ENCODE results near the gene SLX4. TPM values are rescaled to one million over a fixed set of nuclear protein-coding genes. Genes with fewer than 3 reads are reported as not detected.
"Not testable (repeated sequence)": the region's sequence is repeated elsewhere in the genome, so short reads cannot be mapped to it uniquely, and the experiment has no call there.

The SLX4 gene
- polyA plus RNA-seq, 4 donors: 4.6 to 5.5 (median 5.2) TPM

DNA sequence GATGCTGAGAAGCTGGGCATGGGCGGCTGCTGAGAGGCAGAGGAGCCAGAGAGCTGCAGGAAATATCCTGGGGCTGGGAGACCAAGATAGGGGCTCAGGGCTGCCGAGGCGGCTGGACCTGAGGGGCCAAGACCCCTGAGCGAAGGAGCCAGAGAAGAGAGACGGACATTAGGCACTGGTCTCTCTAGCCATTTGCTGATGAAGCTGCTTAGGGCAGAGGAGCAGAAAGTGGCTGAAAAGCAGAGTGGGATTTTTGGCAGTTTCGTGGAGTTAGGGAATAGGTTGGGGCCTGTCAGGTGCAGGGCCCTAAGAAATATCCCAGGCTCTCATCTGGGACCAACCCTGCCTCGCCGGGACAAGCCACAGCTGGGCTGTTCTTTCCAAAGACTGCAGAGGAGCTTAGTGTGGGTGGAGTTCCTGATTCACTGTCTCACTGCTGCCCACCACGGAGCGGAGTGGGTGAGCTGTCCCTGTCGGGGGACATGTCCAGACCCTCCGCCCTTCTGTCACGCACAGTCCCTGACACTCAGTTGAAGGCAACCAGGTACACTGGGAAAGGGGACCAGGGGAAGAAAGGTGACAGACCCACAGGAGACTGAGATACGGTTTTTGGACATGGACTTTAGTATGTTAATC is 31.8 kb upstream of the SLX4 start:
- DNase-seq (ENCODE audit: low read depth in 4 of 4, low spot score in 3 of 4): no peak

DNA sequence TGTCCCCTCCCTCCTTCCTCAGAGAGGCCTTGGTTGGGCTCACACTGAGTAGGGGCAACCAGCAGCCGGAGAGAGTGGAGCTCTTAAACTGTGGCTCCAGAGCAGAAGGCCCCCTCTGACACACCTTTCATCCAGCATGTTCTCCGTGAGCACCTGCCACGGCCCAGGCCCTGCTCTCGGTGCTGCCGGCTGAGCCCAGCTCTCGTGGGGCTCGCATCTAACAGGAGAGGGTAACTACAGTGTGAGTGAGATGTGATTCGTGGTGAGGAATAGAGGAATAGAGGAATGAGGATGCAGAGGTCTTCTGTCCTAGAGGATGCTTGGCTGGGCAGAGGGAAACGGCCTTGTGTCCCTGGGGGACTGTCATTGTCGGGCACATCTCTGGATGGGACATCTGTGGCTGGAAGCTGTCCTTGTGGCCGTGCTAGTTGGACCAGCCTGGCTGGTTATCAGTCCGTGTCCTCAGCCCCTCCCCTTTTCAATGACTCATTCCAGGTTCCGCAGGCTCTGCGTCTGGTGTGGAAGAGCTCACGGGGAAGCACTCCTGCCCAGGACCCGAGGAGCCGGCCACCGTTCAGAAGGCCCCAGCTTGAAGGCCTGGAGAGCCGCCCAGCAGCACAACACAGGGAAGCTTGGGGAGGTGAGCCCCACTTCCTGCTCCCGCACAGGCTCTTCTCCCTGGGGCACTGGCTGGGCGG is 31.1 kb upstream of the SLX4 start:
- DNase-seq (ENCODE audit: low read depth in 4 of 4, low spot score in 3 of 4): no peak

DNA sequence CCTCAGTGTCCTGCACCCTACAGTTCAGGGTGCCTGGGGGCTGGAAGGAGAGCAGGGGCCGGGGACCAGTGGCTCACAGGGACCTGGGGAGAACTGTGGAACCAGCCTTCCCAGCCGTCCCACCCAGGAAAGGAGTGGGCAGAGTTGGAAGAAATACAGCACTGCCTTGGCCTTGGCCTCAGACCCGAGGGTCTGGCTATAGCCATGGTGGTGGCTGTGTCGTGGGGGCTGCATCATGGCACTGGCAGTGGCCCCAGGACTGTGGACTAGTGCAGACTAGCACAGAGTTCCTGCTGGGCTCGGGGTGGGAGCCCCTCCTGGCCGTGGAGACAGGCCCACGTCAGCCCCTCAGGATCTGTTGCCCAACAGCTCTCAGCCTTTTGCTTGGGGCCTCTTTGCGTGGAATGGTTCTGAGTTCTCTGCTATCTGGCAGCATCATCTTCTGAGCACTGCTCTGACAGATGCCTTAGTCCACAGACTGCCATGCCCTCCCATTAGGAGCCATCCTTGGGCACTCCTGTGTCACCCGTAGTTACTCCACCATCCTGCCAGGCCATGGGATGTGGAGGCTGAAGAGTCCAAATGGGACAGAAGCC is 30.5 kb upstream of the SLX4 start:
- no peak for DNase-seq (ENCODE audit: low read depth in 4 of 4, low spot score in 3 of 4)

DNA sequence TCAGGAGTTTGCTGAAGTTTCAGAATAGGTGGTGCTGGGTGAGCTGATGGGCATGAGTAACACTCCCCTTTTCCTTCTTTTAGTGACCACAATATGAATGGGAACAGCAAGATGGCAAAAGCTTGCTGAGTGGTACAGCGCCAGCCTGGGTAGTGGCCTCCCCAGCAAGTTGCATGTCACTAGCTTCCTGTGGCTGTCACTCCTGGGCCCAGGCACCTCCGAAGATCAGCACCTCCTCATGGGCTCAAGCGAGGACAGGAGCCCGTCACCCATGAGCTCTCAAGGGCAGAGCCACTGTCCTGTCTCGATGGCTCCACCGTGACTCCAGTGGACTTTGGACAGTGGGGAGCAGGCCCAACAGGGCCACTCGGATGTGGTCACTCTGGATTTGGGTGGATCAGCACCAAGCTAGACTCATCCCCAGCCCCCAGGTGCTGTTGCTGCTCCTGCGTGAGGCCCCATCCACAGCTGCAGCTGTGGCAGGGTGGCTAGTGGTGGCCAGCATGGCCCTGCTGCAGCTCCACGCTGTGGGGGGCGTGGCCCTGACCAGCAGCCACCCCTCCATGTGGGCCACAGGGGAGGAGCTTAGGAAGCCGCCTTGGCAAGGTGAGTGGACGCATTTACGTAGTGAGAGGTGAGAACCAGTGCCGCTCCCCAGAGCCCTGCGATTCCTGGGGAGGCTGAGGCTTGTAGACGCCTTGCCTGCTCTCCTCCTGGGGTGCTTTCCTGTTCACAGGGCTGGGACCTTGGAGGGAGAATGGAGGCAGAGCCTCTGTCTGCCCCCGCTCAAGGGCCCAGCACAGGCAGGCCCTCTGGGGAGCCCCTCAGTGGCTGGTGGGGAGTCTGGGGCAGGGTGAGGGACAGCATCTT is 29.5 kb upstream of the SLX4 start:
- DNase-seq (ENCODE audit: low read depth in 4 of 4, low spot score in 3 of 4): no peak

DNA sequence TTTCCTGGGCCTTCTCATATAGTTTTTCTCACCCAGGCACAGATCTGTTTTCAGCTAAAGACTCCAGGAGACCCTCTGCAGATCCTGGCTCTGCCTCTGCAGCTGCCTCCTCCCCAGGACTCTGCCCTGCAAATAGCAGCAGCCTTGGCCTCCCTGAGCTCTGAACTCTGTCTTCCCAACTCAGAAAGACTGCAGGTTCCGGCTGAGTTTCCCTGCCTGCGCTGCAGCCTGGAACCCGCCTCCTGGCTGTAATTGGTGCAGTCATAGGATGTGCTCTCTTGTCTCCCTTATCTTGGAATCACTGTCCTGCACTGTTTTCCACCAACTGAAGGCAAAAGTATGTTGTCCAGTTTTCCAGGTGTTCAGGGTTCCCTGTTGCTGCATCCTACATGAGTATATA is 28.8 kb upstream of the SLX4 start:
- no peak for DNase-seq (ENCODE audit: low read depth in 4 of 4, low spot score in 3 of 4)

DNA sequence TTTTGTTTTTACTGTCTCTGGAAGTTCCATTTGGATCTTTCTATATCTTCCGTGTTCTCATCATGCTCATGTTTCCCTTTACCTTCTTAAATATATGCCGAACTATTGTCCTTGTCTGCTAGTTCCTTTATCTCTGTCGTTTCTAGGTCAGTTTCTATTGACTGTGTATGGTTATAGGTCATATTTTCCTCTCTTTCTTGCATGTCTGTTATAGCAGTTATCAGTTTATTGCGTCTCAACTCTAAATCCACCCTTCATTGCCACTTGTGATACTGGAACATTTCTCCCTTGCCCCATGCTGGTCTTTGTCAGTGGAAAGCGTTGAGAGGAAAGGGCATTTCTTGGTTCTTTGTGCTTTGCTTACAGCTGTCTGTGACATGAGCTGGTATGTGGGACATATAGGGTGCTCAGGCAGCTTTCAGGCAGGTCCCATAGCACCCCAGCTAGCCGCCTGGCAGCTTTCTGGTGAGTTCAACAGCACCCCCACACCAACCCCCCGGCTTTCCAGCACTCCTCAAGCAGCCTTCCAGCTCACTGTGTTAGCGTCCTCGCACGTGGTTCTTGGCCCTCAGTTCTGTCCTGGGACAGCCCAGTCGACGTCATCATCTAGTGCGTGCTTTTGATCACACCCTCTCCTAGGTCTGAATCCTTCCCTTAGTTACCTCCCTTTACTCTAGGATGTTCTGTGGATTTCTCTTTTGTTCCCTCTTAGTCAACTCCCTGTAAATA is 27.7 kb upstream of the SLX4 start:
- DNase-seq (ENCODE audit: low read depth in 4 of 4, low spot score in 3 of 4): no peak

DNA sequence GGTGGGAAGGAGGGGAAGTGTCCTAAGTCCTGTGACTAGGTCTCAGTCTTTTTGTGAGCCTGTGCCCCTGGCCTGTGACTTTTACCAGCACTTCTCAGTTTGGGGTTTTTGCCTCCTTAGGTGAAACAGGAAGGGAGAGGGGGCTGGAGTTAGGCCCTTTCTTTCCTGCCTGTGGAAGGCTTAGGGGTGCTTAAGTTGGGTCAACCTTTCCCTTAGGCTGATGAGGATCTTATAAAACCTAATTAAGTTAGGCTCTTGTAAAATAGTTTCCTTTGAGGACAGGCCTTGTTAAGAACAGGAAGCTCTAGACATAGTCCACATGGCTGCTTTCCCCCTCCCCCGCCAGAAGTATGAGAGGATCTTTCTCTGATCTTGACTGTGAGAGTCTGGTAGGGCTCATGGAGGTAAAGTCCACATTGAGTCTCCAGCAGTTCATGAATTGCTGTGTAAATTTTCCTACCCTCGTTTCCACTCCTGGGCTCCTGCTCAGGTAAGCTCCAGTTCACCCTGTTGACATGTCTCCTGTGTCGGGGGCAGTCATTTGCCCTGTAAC is 26.0 kb upstream of the SLX4 start:
- peak in 1 of 4 donors; percentile 22 for DNase-seq (ENCODE audit: low read depth in 4 of 4, low spot score in 3 of 4)

DNA sequence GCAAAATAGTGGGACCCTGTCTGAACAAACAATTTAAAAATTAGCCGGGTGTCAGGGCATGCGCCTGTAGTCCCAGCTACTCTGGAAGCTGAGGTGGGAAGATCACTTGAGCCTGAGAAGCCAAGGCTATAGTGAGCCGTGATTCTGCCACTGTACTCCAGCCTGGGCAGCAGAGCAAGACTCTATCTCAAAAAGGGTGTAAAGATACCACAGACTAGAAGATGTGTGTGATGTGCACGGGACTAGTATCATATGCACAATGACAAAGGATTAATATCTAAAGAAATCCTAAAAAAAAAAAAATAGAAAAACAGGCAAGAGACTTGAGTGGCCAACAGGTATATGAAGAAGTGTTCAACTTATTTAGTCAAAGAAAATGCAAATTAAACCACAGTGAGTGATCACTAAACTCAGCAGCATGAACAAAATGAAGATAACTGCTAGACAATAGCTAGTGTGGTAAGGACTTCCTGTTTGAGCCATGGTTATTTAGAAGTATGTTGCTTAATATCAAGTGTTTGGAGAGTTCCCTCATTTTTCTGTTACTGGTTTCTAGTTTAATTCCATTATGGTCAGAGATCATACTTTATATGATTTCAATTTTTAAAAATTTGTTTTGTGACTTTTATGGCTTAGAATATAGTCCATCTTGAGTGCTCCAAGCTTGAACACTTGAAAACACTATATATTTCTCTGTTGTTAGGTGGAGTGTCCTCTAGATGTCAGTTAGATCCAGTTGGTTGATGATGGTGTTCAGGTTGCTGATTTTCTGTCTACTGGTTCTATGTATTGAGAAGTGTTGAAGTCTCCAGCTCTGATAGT is 14.7 kb upstream of the SLX4 start:
- DNase-seq (ENCODE audit: low read depth in 4 of 4, low spot score in 3 of 4): no peak

DNA sequence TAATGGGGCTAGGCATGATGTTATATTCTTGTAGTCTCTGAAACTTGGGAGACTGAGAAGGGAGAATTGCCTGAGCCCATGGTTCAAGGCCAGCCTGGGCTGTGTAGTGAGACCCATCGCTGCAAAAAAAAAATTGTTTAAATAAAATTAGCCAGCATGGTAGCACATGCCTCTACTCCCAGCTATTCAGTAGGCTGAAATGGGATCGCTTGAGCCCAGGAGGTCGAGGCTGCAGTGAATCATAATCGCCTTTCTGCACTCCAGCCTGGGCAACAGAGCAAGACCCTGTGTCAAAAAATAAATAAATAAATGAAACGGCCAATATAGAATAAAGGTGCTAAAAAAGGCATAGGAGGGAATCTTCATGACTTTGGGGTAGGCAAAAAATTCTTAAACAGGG is 13.9 kb upstream of the SLX4 start:
- DNase-seq (ENCODE audit: low read depth in 4 of 4, low spot score in 3 of 4): no peak

DNA sequence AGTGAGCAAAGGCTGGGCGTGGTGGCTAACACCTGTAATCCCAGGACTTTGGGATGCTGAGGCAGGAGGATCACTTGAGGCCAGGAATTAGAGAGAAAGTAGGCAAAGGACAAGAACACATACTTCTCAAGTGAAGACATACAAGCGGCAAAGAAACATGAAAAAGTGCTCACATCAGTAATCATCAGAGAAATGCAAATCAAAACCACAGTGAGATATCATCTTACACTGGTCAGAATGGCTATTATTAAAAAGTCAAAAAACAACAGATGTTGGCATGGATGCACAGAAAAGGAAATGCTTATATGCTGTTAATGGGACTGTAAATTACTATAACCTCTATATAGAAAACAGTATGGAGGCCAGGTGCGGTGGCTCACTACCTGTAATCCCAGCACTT is 12.2 kb upstream of the SLX4 start:
- DNase-seq (ENCODE audit: low read depth in 4 of 4, low spot score in 3 of 4): no peak

DNA sequence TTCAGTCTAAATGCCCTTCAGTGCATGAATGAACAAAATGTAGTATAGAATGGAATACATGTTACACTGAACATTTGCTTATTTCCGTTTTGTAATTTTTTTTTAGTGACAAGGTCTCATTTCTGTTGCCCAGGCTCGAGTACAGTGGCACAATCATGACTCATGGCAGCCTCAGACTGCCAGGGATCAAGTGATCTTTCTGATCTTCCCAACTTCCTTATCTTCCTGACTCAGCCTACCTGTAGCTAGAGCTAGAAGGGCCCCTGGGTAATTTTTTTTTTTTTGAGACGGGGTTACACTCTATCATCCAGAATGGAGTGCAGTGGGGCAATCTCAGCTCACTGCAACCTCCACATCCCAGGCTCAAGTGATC is 7.3 kb upstream of the SLX4 start:
- no peak for DNase-seq (ENCODE audit: low read depth in 4 of 4, low spot score in 3 of 4)

DNA sequence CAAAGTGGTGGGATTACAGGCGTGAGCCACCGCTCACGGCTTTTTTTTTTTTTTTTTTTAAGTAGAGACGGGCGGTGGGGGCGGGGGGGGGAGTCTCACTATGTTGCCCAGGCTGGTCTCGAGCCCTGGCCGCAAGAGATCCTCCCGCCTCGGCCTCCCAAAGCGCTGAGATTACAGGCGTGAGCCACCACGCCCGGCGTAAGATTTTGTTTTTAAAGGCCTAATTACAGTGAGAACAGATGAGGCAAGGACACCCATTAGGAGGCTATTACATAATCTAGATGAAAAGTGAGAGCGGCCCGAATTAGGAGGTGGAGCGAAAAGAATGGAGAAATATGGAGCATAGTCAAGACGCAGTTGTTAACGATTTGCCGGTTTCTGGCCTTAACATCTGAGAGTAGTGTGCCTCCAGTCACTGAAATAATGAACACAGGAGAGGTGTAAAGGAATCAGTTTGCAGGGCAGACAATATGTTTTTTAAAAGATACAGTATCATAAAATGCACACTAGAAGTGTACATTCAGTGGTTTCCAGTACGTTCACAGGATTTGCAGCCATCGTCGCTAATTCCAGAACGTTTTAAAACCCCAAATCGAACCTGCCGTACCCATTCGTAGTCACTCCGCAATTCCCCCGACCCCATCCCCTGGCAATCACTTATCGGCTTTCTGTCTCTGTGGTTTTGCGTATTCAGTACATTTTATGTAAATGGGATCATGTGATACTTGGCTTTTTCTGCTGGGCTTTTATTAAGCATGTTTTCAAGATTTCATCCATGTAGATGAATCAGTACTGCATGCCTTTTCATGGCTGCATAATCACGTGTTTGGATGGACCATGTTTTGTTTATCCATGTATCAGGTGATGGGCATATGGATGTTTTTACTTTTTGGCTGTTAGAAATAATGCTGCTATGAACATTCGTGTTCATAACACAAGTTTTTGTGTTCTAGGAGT is 1.4 kb upstream of the SLX4 start:
- DNase-seq (ENCODE audit: low read depth in 4 of 4, low spot score in 3 of 4): no peak

DNA sequence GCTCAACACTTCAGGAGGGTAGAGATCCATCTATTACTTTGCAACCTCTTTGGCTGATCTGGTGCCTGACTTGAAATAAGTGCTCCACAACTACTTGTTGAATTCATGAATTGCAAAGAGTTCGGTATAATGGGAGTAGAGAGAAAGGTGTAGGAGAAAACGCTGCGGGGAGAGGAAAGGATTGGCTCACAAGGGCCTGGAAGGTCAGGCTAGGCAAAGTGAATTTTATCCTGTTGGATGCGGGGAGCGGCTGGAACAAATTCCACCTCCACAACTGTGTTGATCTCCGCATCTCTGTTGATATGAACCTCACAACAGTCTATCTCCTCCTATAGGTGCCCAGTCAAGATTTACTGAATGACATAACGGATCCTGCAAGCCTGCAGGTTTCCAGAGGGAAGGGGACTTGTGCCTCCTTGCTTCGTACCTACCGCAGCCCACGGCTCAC is 684 bp downstream of the SLX4 start:
- DNase-seq (ENCODE audit: low read depth in 4 of 4, low spot score in 3 of 4): peak in 1 of 4 donors; percentile 4

DNA sequence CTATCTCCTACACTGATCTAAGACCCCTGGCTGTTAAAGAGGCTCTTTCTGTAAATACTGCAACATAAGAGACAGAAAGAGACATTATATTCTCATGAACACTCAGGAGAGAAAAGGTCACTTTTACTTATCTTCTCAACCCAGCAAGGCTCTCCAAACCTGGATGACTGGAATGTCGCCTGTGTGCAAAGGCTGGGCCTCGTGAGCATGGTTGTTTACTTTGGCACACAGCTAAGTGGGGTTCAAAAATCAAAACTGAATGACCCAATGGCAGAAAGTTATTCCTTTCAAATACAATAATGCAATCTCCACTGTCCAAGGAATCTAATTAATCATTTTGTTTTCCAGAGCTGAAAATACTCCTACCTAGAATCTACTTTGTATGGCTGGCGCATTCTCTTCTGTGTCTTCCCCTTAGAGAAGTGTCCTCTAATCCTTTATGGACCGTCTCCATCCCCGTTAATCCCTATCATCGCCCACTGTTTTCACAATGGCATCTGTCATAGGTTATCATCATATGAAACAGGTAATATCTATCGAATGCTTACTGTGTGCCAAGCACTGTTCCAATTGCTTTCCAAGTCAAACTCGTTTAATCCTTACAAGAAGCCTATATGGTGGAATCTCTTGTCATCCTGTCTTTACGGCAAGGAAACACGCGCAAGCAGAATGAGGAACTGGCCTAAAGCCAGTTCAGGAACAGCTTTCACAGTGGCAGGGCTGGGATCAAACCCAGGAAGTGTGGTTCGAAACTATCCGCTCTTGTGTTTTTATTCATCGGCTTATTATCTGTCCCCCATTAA is 1.3 kb downstream of the SLX4 start:
- no peak for DNase-seq (ENCODE audit: low read depth in 4 of 4, low spot score in 3 of 4)

DNA sequence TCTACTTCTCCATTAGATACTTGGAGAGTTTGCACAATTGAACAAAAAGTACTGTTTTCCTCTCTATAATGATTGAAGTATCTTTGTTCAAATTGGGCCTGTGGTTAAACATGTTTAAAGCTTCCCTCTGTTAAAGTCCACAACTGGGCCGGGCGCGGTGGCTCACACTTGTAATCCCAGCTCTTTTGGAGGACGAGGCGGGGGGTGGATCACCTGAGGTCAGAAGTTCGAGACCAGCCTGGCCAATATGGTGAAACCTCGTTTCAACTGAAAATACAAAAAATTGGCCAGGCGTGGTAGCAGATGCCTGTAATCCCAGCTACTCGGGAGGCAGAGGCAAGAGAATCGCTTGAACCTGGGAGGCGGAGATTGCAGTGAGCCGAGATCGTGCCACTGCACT is 2.4 kb downstream of the SLX4 start:
- not testable (repeated sequence) for DNase-seq (ENCODE audit: low read depth in 4 of 4, low spot score in 3 of 4)

DNA sequence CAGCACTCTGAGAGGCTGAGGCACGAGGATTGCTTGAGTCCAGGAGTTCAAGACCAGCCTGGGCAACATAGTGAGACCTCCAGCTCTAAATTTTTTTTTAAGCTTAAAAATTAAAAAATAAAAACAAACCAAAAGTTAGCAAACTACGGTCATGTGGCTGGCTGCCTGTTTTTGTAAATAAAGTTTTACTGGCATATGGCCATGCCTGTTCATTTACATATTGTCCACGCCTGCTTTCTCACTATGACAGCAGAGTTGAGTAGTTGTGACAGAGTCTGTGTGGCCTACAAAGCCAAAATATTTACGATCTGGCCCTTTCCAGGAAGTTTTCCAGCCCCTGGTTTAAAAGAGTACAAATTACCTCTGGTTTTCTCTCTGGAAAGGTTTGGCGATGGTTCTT is 3.3 kb downstream of the SLX4 start:
- DNase-seq (ENCODE audit: low read depth in 4 of 4, low spot score in 3 of 4): no peak

DNA sequence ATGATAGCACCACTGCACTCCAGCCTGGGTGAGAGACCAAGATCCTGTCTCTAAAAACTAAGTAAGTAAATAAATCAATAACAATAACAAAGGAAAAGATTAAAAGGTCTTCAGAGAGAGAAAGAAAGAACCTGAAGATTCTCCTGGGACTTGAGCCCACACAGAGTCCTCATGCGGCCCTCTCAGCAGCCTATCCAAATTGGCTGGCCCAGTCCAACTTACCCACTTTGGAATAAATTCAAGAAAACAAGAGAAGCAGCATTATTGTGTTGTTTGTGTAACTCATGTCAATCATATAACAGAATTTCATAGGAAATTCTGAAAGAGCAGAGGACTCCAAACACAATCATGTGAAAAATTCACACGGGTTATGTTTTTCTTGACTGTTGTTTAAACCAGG is 3.8 kb downstream of the SLX4 start:
- no peak for DNase-seq (ENCODE audit: low read depth in 4 of 4, low spot score in 3 of 4)

Data from right renal pelvis (tissue), 4 donors.